RCC 7860 (cell line): ENCODE data around the gene ATP8A2.

Experiments used
- DNase-seq: peaks from one replicate; pipeline ENCODE4 v3.0.0-alpha.2; 2015; ENCODE audit warnings: low spot score
- FAIRE-seq: peaks from 2 replicates; lab custom pipeline; 2012; peaks lifted over from hg19 to GRCh38; lab: Jason Lieb, UNC

The ATP8A2 gene

GRCh38 chr13:25902891-25903341 lies 531.1 kb downstream of the ATP8A2 start:
- FAIRE-seq (no peak), DNase-seq (no peak)

- FAIRE-seq = no peak
These were observed 533.1 kb downstream of the ATP8A2 start for GRCh38 chr13:25904830-25905229.

GRCh38 chr13:25905611-25906010 lies 533.8 kb downstream of the ATP8A2 start:
- FAIRE-seq (no peak), DNase-seq (no peak)

More at GRCh38 chr13:25904830-25905229, 533.1 kb downstream of the ATP8A2 start:
- no peak for DNase-seq

DNA sequence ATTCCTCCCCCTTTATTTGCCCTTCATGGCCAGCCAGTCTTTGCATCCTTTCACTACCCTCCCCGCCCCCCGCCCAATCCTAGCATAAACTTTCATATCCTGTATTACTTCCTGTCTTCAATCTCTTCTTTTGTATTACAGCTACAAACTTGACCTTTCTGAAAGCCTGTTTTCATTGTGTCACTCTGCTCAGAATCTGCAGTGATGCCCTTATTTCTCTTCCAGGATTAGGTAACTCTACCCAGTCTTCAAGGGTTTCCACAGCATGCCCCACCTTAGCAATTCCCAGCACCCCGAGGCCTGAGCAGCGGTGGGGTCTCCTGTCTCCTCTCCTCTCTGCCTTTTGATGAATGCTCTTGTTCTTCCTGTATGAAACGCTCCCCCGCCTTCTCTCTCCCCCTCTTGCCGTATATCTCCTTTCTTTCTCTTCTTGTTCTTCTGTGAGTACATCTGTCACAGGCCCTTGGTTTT lies 534.5 kb downstream of the ATP8A2 start:
- FAIRE-seq (no peak), DNase-seq (no peak)

- no peak for DNase-seq
- no peak for FAIRE-seq
These were observed 536.6 kb downstream of the ATP8A2 start for GRCh38 chr13:25908366-25908765.

GRCh38 chr13:25910243-25910642 lies 538.5 kb downstream of the ATP8A2 start:
- DNase-seq (no peak), FAIRE-seq (no peak)

DNA sequence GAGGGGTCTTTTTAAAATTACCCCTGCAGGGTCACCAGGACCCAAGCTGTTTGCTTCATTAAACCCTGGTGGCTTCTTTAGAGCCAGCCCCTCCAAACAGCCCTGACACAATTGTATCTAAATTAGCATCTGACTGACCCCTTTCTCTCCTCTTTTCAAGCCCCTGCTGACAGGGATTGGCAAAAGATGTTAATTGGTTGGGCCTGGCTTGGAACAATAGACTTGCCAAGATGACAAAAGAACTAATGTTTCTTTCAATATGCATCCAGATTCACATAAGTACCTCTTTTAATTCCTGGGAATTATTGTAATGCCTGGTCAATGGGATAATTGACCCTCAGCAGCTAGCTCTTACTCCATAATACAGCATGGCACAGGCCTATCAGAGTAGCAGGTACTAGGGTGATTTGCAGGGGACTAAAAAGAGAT lies 539.2 kb downstream of the ATP8A2 start:
- DNase-seq (no peak), FAIRE-seq (no peak)

- DNase-seq = no peak
- FAIRE-seq = no peak
These were observed 541.2 kb downstream of the ATP8A2 start for GRCh38 chr13:25912961-25913360.

DNA sequence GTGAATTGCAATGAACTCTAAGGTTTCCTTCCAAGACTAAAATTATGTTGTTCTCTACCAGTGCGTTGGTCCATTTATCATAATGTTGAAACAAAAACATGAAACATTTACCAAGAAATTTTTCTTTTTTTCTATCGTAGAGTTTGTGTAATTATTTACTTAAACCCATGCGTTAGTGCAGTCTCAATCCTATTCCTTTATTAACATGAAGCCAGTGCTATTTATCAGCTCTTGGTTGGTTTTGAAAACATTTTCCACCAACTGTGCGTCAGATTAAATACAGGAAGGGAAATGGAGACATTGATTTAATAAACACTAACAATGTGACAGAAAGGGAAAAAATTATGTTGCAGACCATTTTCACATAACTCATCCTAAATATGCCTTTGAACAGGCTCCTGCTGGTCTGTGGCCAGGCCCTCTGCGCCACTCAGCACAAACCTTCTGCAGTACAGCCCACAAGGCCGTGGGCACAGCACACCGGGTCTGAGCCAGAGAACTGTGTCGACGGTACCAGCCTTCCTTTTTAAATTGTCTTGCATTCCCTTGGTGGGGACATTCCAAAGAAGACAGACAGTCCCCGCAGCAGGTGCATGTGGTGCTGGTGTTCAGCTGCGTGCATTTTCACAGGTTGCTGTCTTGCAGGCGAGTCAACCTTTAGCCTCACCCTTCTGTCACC lies 544.2 kb downstream of the ATP8A2 start:
- no peak for DNase-seq
- no peak for FAIRE-seq

DNA sequence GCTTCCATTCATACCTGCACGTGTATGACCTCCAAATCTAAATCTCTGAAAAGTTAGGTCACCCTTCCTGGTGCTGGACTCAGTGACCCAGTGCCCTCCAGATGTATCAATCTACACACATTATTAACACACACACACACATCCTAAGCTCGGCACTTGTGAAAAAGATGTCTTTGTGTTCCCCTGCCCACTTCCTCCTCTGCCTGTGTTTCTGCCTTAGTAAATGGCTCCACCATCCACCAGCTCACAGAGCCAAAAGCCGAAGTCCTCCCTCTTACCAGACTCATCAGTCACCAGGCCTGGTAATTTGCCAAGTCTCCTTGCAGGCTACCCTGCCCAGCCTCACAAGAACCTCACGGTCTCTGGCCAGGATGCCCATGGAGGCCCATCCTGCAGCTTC lies 548.5 kb downstream of the ATP8A2 start:
- FAIRE-seq (no peak), DNase-seq (no peak)

GRCh38 chr13:25920931-25921330 lies 549.2 kb downstream of the ATP8A2 start:
- FAIRE-seq = no peak
- no peak for DNase-seq

DNA sequence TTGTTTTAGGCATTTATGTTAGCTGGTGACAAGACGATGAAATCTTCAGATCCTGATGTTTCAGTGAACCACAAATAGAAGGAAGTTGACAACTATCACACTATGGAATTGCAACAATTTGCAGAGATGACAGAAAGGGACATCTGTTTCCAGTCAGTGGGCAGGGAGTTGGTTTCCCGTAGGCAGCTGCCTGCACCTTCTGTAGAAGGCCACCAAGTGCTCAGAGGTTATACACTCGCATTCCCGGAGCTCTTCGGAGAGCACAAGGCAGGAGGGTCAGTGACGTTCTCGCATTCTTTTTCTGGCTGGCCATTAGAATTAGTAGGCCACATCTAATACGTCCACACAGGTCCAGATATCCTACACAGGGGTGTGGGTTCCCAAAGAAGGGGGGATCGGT lies 550.6 kb downstream of the ATP8A2 start:
- no peak for DNase-seq
- no peak for FAIRE-seq

DNA sequence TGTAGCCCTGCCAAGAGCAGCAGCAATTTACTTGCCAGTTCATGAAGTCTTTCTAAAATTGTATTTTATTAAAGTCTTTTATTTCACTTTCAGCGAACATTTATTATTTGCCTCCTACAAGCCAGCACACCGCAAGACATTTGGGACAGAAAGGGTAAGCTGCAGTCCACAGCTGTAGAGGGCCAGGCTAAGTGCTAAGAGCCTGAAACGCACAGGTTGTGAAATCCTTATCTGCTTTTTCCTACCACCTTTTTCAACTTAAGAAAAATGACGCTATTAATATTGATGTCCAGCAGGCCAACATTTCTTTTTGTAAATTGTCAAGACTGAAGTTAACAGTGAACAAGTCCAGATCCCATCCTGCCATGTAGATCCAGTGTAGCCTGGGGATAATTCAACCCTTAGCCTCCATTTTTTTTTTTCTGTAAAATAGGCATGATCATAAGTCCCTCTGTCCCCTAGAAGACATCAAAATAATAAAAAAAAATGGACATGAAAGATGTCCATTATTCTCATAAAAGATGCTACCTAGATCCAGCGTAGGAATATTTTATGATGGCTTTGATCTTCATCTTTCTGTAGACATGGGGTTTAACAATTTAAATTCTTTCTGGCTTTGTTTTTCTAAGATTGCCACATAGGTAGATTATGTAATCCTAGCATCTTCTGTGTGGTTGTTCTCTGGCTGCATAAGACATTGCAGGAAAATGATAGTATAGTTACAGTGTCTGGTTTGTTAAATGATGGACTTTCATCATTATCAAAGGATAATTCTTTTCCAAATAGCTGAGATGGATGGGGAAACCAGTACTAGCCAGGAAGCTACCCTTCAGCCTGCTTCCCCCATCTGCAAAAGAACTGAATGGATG lies 551.7 kb downstream of the ATP8A2 start:
- FAIRE-seq = no peak
- no peak for DNase-seq

- DNase-seq (no peak), FAIRE-seq (no peak)
These were observed 555.6 kb downstream of the ATP8A2 start for GRCh38 chr13:25927363-25927762.

DNA sequence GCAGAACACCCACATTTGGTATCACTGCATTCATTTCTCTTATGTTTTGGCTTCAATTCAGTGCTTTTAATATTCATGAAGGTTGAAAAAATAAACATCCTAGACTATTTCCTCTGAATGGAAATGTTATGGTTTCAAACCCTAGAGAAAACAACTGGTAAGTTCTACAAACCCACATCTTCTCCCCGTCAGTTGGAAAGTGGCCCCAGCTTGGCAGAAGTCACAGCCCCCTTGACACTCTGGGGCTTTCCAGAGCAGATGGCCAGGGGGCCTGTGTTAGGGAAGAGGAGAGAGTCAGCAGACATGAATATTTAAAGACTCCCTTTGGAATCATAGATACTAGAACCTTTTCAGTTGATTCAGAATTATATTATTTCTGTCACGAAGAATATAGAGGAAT lies 556.2 kb downstream of the ATP8A2 start:
- FAIRE-seq (no peak), DNase-seq (no peak)

DNA sequence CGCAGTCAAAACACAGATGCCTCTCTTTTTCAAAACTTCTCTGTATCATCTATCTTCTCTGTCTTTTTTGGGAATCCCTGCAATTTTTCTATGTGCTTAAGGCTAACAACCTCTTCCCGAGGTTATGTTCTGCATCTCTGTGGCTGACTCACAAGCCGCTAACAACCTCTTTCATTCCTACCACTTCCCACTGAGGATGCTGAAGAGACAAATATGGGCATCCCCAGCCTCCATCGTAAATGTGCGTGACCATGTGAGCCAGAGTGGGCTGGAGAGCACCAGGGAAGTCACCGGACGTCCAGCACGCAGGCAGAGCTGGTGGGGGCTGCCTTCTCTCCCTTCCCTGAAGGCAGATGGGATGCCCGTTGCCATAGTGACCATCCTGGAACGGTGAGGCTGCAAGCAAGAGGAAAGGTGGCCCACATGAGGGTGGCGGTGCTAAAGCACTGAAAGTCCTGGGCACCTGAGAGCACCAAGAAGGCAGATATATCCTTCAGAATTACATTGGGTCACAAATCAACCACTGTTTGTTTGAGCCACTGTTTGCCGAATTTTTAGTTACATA lies 557.2 kb downstream of the ATP8A2 start:
- FAIRE-seq (no peak), DNase-seq (no peak)

GRCh38 chr13:25929816-25930215 lies 558.0 kb downstream of the ATP8A2 start:
- DNase-seq (no peak), FAIRE-seq (no peak)

GRCh38 chr13:25930653-25931052 lies 558.9 kb downstream of the ATP8A2 start:
- FAIRE-seq = no peak
- no peak for DNase-seq

DNA sequence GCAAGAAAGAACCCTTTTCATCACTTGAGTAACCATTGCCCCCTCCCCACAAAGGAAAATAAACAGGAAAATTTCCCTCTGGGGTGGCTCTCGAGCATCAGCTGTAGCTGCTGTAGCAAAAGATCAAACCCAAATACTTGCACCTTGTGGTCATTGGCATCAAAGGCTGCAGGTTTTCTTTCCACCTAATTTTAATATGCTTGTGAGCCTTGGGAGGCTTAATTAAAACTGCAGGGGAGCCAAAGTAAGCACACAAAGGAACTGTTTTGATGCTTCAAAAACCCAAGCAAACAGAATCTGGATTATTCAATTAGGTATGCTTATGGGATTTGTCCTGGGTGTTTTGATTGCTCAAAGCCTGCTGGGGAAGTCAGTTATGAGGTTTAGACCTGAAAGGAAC lies 560.6 kb downstream of the ATP8A2 start:
- FAIRE-seq = no peak
- no peak for DNase-seq

DNA sequence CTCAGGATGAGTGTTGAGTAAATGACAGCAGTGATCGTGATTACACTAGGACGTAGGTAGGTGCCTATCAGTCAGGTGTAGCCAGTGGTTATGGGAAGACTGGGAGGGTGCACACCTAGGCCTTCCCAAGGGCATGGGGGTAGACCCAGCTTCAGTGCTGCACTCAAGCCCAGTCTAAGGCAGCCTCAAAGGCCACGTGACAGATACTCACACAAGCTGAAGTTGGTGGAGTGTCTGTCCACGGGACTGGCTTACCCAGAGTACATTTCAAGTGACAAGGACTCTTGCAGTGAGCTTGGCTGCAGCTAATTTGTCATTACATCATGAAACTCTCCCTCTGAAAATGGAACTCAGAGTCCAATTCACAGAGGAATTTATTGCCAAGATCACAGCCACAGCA lies 561.7 kb downstream of the ATP8A2 start:
- DNase-seq = no peak
- FAIRE-seq = no peak

DNA sequence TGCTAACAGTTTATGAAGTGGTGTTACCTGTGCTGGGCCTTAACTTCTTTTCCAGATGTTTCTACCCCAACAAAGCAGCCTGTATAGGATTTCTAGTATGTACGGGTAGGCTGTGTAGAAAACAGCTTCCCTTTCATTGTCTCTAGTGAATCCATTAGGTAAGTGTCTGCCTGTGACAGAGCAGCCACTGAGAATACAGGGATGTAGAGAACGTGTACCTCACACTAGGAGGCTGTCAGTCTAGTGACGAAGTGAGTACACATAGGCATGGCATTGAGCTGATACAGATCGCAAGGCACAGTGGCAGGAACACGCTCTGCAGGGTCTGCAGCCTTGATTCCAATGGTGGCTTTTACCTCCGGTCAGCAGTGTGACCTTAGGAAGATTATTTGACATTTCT lies 562.4 kb downstream of the ATP8A2 start:
- FAIRE-seq = no peak
- no peak for DNase-seq
